Lower leg skin (tissue), 4 donors: Measurements from ENCODE around the gene TIMM10B. TPM values are rescaled to one million over a fixed set of nuclear protein-coding genes. Genes with fewer than 3 reads are reported as not detected.

Source experiments
- DNase-seq, 2 donors: peaks; one replicate each; pipeline ENCODE4 v3.0.0-alpha.2; 2019; ENCODE audit warnings: low spot score in 2 of 2
- H3K4me3 ChIP-seq: fragments of 200-600 bp; sonication (generic); 2 replicates; pipeline ENCODE4 v1.5.1; 2017; ENCODE audit warnings: mild to moderate bottlenecking, low read depth; ENCODE audit not compliant: poor library complexity, severe bottlenecking
- CTCF ChIP-seq, 3 donors: fragments of 450-650 bp; IDR thresholded peaks; one replicate each; pipeline ENCODE4 v1.5.1; 2016; ENCODE audit warnings: antibody characterized with exemption in 3 of 3, mild to moderate bottlenecking in 3 of 3, moderate library complexity in 2 of 3
- POLR2A ChIP-seq, 2 donors: fragments of 450-650 bp; IDR thresholded peaks; one replicate each; pipeline ENCODE4 v1.6.1; 2016 to 2017; ENCODE audit warnings: antibody characterized with exemption in 2 of 2, mild to moderate bottlenecking in 1 of 2, moderate library complexity in 1 of 2
- WGBS, 2 donors: methylation state at CpG; one replicate each; pipeline ENCODE4 v1.1.5; 2018; 5-methylcytosine and 5-hydroxymethylcytosine counted together
- intact Hi-C: fragments of 100-400 bp; cut with DNase I; formaldehyde crosslinking; loops from one replicate; pipeline ENCODE4 v1.15.0; 2023; ENCODE audit warnings: low total_unique reads
- total RNA-seq, 4 donors: library from RNA; depleted of rRNA; stranded (reverse); fragments of >200 nt; gene quantifications; one replicate each; pipeline ENCODE4 v1.1.0, GENCODE V29; 2016

TIMM10B gene
- total RNA-seq, 4 donors from 2014 or later, result 20.1 to 28.0 (median 21.9) TPM

GRCh38 chr11:6473451-6474412 is 7.6 kb upstream of the TIMM10B start, which contains the start of gene TRIM3:
TRIM3 (minus strand) TSS chr11:6473941; CDS start chr11:6465695, 8,246 bp downstream.
- peak; percentile 89 to 98 for DNase-seq
- WGBS, 2 donors, result 0 to 2% methylated on average over 27 to 31 of the region's 87 CpGs
- intact Hi-C loops, result no loop called here
- TF ChIP-seq CTCF (IDR thresholded peaks at IDR 0.05) (no peak), POLR2A (IDR thresholded peaks at IDR 0.05) (no peak)
- peak within 1 kb of the TSS; percentile 54 for H3K4me3 ChIP-seq

- TF ChIP-seq CTCF (IDR thresholded peaks at IDR 0.05), result no peak
- TF ChIP-seq POLR2A (IDR thresholded peaks at IDR 0.05), result no peak
- intact Hi-C loops, result no loop called here
- no peak for DNase-seq
- WGBS, 2 donors, result 23 to 26% methylated on average over 7 of the region's 7 CpGs
- H3K4me3 ChIP-seq, result no peak overlapping the region
Measured at GRCh38 chr11:6474413-6474792, 6.9 kb upstream of the TIMM10B start.

GRCh38 chr11:6474806-6475500 is 6.3 kb upstream of the TIMM10B start:
- intact Hi-C loops, result no loop called here
- no peak overlapping the region for H3K4me3 ChIP-seq
- DNase-seq, result no peak
- TF ChIP-seq POLR2A (IDR thresholded peaks at IDR 0.05) (no peak), CTCF (IDR thresholded peaks at IDR 0.05) (no peak)
- 70 to 72% methylated on average over 3 of the region's 3 CpGs for WGBS, 2 donors

- no peak for DNase-seq
- WGBS, 2 donors, result 66 to 74% methylated on average over 5 of the region's 5 CpGs
Measured at GRCh38 chr11:6475936-6476335, 5.4 kb upstream of the TIMM10B start.

GRCh38 chr11:6476571-6476970 is 4.7 kb upstream of the TIMM10B start:
- intact Hi-C loops, result no loop called here
- H3K4me3 ChIP-seq, result no peak overlapping the region
- no peak for DNase-seq
- TF ChIP-seq POLR2A (IDR thresholded peaks at IDR 0.05) (no peak), CTCF (IDR thresholded peaks at IDR 0.05) (no peak)
- WGBS, 2 donors, result 85 to 91% methylated on average over 4 of the region's 4 CpGs

More at GRCh38 chr11:6475936-6476335, 5.4 kb upstream of the TIMM10B start:
- TF ChIP-seq CTCF (IDR thresholded peaks at IDR 0.05), result no peak
- no peak for TF ChIP-seq POLR2A (IDR thresholded peaks at IDR 0.05)
- intact Hi-C loops, result no loop called here
- no peak overlapping the region for H3K4me3 ChIP-seq
